HG03045 (cell line): ENCODE results near the gene DNAJC16.

ENCODE experiments used
- ATAC-seq: cut with Tn5 transposase; IDR thresholded peaks from one replicate; pipeline ENCODE4 v1.9.1; 2021; ENCODE audit warnings: mild to moderate bottlenecking, moderate library complexity; ENCODE audit not compliant: unreplicated experiment

DNAJC16 gene

GRCh38 chr1:15531682-15532081, 5.0 kb downstream of the DNAJC16 start:
- no peak for ATAC-seq

GRCh38 chr1:15538771-15539170, 12.1 kb downstream of the DNAJC16 start:
- no peak for ATAC-seq

DNA sequence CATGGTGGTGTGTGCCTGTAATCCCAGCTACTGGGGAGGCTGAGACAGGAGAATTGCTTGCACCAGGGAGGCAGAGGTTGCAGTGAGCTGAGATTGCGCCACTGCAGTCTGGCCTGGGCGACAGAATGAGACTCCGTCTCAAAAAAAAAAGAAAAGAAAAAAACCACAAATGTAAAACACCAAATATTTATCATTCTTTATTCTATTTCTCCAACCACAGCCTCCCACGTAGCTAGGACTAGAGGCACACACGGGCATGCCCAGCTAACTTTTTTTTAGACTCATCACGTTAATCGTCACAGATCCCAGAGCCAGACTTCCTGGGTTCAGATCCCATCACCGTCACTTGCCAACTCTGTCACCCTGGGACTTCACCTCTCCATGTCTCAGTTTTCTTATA, 13.5 kb downstream of the DNAJC16 start:
- ATAC-seq = no peak

GRCh38 chr1:15541231-15541792, 14.7 kb downstream of the DNAJC16 start:
- ATAC-seq = no peak

- ATAC-seq = no peak
These were observed 16.0 kb downstream of the DNAJC16 start for GRCh38 chr1:15542388-15543250.

DNA sequence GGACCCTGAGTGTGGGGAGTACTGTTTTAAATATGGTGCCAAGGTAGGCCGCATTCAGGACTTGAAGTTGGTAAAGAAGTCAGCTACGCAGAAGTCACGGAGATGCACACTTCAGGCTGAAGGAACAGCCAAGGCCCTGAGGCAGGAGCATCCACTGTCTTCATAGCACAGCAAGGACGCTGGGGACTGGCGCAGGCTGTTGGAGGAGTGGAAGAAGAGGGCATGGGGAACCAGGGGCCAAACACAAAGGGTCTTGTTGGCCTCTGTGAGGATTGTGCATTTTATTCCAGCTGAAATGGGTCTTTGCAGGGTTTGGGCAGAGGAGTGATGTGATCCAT, 16.6 kb downstream of the DNAJC16 start:
- ATAC-seq = no peak

- no peak for ATAC-seq
These were observed 17.2 kb downstream of the DNAJC16 start for GRCh38 chr1:15543589-15544568.

DNA sequence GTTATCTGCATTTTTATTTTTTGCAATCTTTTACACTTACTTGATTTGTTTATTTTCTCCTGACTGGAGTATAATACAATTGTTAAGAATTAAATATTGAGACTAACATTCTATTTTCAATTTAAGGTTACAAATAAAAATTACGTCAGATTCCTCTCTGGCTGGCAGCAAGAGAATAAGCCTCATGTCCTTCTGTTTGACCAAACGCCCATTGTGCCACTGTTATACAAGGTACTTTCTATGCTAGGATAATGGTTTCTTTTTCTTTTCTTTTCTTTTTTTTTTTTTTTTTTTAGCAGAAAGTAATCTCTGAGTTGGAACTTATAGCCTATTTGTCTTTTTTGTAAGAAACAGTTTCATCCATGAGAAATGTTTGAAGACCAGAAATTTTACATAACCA, 20.0 kb downstream of the DNAJC16 start:
- ATAC-seq = no peak

DNA sequence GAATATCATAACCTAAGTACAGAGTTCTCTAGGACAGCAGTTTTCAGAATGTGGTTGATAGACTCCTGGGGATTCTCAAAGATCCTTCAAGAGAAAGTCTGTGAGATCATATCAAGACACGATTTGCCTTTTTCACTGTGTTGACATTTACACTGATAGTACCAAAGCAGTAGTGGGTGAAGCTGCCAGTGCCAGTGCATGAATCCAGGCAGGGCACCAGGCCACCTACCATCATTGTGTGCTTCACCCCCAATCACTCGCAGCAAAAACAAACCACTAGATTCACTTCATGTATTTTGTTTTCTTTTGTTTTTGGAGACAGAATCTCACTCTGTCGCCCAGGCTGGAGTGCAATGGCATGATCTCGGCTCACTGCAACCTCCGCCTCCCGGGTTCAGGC, 23.9 kb downstream of the DNAJC16 start:
- no peak for ATAC-seq

DNA sequence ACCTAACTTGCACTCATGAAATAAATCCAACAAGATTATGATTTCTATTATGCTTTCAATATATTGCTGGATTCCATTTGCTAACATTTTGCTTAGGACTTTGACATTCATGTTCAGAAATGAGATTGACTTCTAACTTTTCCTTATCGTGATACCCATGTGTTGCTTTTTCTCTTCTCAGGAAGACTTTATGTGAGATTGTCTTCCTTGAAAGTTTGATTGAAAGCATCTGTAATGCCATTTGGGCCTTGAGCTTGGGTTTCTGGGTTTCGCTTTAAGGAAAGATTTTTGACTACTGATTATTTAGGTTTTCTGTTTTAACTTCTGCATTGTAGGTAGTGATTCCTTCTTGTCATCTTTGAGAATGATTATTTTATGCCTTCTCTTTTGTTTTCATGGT, 30.4 kb downstream of the DNAJC16 start:
- ATAC-seq = no peak

DNA sequence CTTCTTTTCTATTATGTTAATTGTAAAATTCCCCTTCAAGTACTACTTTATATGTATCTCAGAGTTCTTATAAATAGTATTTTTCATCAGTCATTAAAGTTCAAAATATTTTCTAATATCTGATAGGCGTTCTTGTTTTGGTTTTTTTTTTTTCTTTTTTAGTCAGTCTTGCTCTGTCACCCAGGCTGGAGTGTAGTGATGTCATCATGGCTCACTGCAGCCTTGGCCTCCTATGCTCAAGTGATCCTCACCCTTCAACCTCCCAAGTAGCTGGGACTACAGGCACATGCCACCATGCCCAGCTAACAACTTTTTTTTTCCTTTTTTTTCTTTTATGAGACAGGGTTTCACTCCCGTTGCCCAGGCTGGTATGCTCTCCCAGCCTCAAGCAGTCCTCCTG, 30.9 kb downstream of the DNAJC16 start:
- no peak for ATAC-seq

GRCh38 chr1:15558516-15558915, 31.9 kb downstream of the DNAJC16 start:
- ATAC-seq = no peak

- no peak for ATAC-seq
These were observed 32.7 kb downstream of the DNAJC16 start for GRCh38 chr1:15559189-15559810.

DNA sequence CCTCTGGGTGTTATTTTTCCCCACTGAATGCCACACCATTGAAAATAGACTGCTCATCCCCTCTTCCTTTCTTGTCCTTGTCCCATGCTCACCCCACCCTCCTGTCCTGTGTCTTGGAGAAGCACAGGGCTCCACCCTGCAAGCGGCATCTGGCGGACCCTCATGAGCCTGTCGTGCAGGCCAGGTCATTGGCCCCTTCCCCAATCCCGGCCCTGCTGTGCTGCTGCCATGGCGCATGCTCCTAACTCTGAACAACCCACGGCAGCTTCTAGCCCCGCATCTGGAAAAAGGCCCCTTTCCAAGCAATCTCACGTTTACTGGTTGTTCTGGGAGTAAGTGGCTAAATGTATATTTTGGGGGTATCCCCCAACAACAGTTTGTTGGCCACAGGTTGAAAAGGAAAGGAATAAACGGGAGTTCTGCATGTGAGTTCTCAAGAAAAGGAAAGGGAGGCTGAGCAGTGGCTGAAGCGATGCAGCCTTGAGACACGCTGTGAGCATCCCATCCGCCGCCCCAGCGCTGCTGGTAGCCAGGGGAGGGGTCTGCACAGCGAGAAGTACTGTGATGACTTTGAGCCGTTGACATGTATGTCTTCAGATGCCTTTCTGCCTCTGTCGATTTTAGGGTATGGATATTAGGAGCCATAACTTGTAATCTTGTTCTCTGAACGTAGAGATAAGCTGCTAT, 41.9 kb downstream of the DNAJC16 start:
- ATAC-seq = no peak

- no peak for ATAC-seq
These were observed 44.2 kb downstream of the DNAJC16 start for GRCh38 chr1:15570861-15571260.

GRCh38 chr1:15571266-15571665, 44.6 kb downstream of the DNAJC16 start:
- no peak for ATAC-seq

DNA sequence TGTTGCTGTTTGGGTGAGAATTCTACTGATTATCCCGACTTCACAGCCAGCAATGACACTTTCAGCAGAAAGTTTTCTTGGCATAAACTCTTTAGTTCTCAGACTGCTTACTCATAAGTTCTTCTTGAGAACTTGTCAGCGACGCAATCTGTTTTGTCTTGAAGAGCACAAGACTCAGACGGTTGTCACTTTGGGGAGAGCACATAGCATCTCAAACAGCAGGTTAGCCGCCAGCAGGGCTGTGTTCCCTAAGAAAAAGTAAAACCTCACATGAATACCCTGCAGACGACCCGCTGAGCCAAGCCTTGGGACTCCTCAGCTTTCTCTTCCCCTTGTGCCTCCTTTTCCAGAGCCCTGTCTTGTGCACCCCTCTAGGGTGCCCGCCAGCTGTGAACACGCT, 46.8 kb downstream of the DNAJC16 start:
- ATAC-seq = no peak

- no peak for ATAC-seq
These were observed 48.1 kb downstream of the DNAJC16 start for GRCh38 chr1:15574741-15575140.

DNA sequence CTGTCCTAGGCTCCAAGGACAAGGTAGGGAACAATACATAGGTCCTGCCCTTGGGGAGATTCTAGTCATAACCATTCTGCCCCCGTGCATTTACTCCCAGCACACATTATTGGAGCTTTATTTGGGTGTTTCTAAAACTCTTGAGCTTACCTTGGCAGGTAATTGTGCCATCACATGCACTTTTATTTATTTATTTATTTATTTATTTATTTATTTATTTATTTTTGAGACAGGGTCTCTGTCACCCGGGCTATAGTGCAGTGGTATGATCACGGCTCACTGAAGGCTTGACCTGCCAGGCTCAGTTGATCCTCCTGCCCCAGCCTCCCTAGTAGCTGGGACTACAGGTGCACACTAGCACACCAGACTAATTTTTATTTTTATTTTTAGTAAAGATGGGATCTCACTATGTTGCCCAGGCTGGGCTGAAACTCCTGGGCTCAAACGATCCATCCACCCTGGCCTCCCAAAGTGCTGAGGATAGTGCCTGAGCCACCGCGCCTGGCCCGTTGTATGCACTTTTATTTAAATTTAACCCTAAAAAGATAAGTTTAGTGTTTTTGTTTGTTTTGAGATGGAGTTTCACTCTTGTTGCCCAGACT, 49.0 kb downstream of the DNAJC16 start:
- no peak for ATAC-seq

GRCh38 chr1:15577691-15578090, 51.0 kb downstream of the DNAJC16 start:
- no peak for ATAC-seq
